ENCODE data around the gene TYMP. TPM values are rescaled to one million over a fixed set of nuclear protein-coding genes. Genes with fewer than 3 reads are reported as not detected.
"Not testable (repeated sequence)": the region's sequence is repeated elsewhere in the genome, so short reads cannot be mapped to it uniquely, and the experiment has no call there.

The TYMP gene
- total and polyA plus RNA-seq, 2 experiments from 2014 or later, result 46.4 to 85.7 TPM

DNA sequence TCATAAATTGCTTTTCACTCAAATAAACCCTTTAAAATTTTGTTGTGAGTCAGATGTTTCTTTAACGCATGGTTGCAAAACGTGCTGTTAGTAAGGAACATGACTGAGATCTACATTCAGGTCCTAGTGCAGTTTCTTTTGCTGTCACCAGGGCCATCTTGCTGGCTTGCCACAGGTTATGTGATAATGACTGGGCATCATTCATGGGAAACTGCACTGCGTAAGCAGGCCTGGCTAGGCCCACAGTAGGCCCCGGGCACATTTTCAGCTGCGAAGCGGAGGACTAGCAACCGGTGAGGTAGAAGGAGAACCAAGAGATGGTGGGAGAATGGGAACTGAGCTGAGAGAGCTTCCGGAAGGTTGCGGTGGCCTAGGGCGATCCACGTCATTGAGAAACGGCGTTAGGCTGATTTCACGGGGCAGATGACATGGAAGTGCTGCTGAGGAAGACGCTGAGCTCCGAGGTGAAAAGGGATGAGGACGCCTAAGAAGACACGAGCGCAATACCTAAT is 12.7 kb upstream of the TYMP start:
- Histone ChIP-seq H4K20me1 (ENCODE audit: insufficient read depth, poor library complexity, severe bottlenecking) (no peaks in the 10 kb centered on the region), H3K9me2 (replicated peaks; ENCODE audit: insufficient read depth) (no peaks in the 10 kb centered on the region), H2AFZ (no peak overlapping the region), H3K36me3 (replicated peaks; ENCODE audit: insufficient read depth, low read depth) (no peaks in the 10 kb centered on the region), H3K27me3 (no peaks in the 10 kb centered on the region), H3K4me3 (no peak overlapping the region), H3K4me1 (ENCODE audit: insufficient read depth) (peaks cover 18% of the 10 kb centered on the region), H3K4me2 (no peak overlapping the region), H3K79me2 (no peaks in the 10 kb centered on the region), H3K9me3 (ENCODE audit: low read depth) (no peaks in the 10 kb centered on the region), H3K27ac (peak overlapping the region; percentile 78)
- TF ChIP-seq EZH2 (IDR thresholded peaks at IDR 0.05; ENCODE audit: borderline replicate concordance), result no peak
- no peak for TF ChIP-seq EZH2phosphoT487 (IDR thresholded peaks at IDR 0.05; ENCODE audit: low read depth, severe bottlenecking, unreplicated experiment)
- TF ChIP-seq, protein P1, sequence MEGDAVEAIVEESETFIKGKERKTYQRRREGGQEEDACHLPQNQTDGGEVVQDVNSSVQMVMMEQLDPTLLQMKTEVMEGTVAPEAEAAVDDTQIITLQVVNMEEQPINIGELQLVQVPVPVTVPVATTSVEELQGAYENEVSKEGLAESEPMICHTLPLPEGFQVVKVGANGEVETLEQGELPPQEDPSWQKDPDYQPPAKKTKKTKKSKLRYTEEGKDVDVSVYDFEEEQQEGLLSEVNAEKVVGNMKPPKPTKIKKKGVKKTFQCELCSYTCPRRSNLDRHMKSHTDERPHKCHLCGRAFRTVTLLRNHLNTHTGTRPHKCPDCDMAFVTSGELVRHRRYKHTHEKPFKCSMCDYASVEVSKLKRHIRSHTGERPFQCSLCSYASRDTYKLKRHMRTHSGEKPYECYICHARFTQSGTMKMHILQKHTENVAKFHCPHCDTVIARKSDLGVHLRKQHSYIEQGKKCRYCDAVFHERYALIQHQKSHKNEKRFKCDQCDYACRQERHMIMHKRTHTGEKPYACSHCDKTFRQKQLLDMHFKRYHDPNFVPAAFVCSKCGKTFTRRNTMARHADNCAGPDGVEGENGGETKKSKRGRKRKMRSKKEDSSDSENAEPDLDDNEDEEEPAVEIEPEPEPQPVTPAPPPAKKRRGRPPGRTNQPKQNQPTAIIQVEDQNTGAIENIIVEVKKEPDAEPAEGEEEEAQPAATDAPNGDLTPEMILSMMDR (IDR thresholded peaks at IDR 0.05; ENCODE audit: poor library complexity), result no peak
- no peak for DNase-seq (ENCODE audit: low spot score)
- 91% methylated on average over 19 of the region's 19 CpGs for WGBS (ENCODE audit: low lambda C conversion rate, missing lambda C conversion rate)

DNA sequence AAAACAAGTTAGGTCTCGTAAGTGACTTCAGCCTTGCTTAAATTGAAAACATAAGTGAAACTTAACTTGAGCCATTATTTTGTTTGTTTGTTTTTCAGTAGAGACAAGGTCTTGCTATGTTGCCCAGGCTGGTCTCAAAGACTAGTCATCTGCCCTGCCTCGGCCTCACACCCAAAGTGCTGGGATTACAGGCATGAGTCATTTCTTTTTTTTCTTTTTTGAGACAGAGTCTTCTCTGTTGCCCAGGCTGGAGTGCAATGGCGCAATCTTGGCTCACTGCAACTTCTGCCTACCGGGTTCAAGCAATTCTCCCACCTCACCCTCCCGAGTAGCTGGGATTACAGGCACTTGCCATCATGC is 11.8 kb upstream of the TYMP start:
- peak overlapping the region; percentile 78 for H3K27ac ChIP-seq
- not testable (repeated sequence) for H3K79me2 ChIP-seq

DNA sequence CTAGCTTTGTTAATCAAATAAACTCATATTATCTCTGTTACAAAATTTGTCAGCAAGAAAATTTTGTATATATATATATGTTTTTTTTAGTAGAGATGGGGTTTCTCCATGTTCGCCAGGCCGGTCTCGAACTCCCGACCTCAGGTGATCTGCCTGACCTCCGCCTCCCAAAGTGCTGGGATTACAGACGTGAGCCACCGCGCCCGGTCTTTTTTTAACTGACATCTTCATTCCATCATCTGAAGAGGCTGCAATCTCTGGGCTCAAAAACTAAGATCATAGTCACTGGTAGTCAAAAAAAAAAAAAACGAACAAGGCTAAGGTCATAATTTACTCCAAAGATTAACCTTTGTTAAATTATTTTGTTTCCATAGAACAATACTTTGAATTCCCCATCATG is 10.6 kb upstream of the TYMP start:
- no peak overlapping the region for H3K4me3 ChIP-seq
- no peak overlapping the region for H2AFZ ChIP-seq
- no peaks in the 10 kb centered on the region for H3K27me3 ChIP-seq
- H3K79me2 ChIP-seq, result no peaks in the 10 kb centered on the region
- H3K9me2 ChIP-seq (replicated peaks; ENCODE audit: insufficient read depth), result no peaks in the 10 kb centered on the region
- TF ChIP-seq EZH2phosphoT487 (IDR thresholded peaks at IDR 0.05; ENCODE audit: low read depth, severe bottlenecking, unreplicated experiment) (no peak), EZH2 (IDR thresholded peaks at IDR 0.05; ENCODE audit: borderline replicate concordance) (no peak)
- peak overlapping the region; percentile 80 for H3K27ac ChIP-seq
- WGBS (ENCODE audit: low lambda C conversion rate, missing lambda C conversion rate), result 83% methylated on average over 10 of the region's 10 CpGs
- peaks cover 18% of the 10 kb centered on the region for H3K4me1 ChIP-seq (ENCODE audit: insufficient read depth)
- H3K36me3 ChIP-seq (replicated peaks; ENCODE audit: insufficient read depth, low read depth), result no peaks in the 10 kb centered on the region
- H3K9me3 ChIP-seq (ENCODE audit: low read depth), result no peaks in the 10 kb centered on the region
- H4K20me1 ChIP-seq (ENCODE audit: insufficient read depth, poor library complexity, severe bottlenecking), result no peaks in the 10 kb centered on the region
- DNase-seq (ENCODE audit: low spot score), result no peak
- no peak overlapping the region for H3K4me2 ChIP-seq

More for the DNA sequence above, 11.8 kb upstream of the TYMP start:
- not testable (repeated sequence) for H3K9me3 ChIP-seq (ENCODE audit: low read depth); H3K9me2 ChIP-seq (replicated peaks; ENCODE audit: insufficient read depth); H3K27me3 ChIP-seq; H3K4me3 ChIP-seq; H3K4me2 ChIP-seq; H4K20me1 ChIP-seq (ENCODE audit: insufficient read depth, poor library complexity, severe bottlenecking); H2AFZ ChIP-seq; H3K36me3 ChIP-seq (replicated peaks; ENCODE audit: insufficient read depth, low read depth)
- WGBS (ENCODE audit: low lambda C conversion rate, missing lambda C conversion rate), result 74% methylated on average over 5 of the region's 5 CpGs
- peaks cover 18% of the 10 kb centered on the region for H3K4me1 ChIP-seq (ENCODE audit: insufficient read depth)
- peak; percentile 35 for DNase-seq (ENCODE audit: low spot score)

DNA sequence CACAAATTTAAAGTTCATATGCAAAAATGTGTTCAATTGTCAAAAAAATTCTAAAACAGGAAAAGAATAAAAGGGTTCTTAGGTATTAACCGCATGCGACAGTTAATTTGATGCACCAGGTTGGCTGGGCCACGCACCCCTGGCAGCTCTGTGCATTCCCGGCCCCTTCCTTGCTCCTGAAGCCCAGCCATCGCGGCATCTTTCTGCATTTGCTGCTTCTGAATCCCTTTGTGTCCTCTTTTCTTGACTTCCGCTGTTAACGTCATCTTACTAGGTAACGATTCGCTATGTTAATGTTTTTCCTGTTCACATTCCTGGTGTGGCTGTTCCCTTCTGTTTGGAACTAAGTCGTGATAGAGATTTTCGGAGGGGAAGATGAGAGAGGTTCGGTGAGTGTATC is 8.0 kb upstream of the TYMP start:
- Histone ChIP-seq H3K27ac (peak overlapping the region; percentile 91), H3K9me2 (replicated peaks; ENCODE audit: insufficient read depth) (no peaks in the 10 kb centered on the region)
- TF ChIP-seq, protein P1 (IDR thresholded peaks at IDR 0.05; ENCODE audit: poor library complexity), result no peak
- TF ChIP-seq EZH2 (IDR thresholded peaks at IDR 0.05; ENCODE audit: borderline replicate concordance), result no peak
- TF ChIP-seq EZH2phosphoT487 (IDR thresholded peaks at IDR 0.05; ENCODE audit: low read depth, severe bottlenecking, unreplicated experiment), result no peak

More for the DNA sequence above, 8.0 kb upstream of the TYMP start:
- no peaks in the 10 kb centered on the region for H3K9me3 ChIP-seq (ENCODE audit: low read depth)
- H3K4me1 ChIP-seq (ENCODE audit: insufficient read depth), result peaks cover 12% of the 10 kb centered on the region
- no peaks in the 10 kb centered on the region for H3K27me3 ChIP-seq
- no peaks in the 10 kb centered on the region for H3K79me2 ChIP-seq
- no peaks in the 10 kb centered on the region for H3K36me3 ChIP-seq (replicated peaks; ENCODE audit: insufficient read depth, low read depth)
- no peak overlapping the region for H3K4me2 ChIP-seq
- no peak for DNase-seq (ENCODE audit: low spot score)
- no peak overlapping the region for H3K4me3 ChIP-seq
- no peak overlapping the region for H2AFZ ChIP-seq
- H4K20me1 ChIP-seq (ENCODE audit: insufficient read depth, poor library complexity, severe bottlenecking), result no peaks in the 10 kb centered on the region
- 93% methylated on average over 13 of the region's 13 CpGs for WGBS (ENCODE audit: low lambda C conversion rate, missing lambda C conversion rate)

Data from hepatocyte (in vitro differentiated cells).